Loucy (cell line): ENCODE data around the gene PCDHB5.
A peak's percentile ranks its signal among the peaks of the same experiment; 100 is the strongest.

Source experiments
- EZH2phosphoT487 ChIP-seq: fragments of 200-600 bp; IDR thresholded peaks from 2 replicates; pipeline ENCODE4 v1.6.1; 2018; ENCODE audit warnings: antibody characterized with exemption, mild to moderate bottlenecking, moderate library complexity, borderline replicate concordance
- TF ChIP-seq, protein P1 (sequence below): fragments of 200-600 bp; sonication (generic); conservative IDR thresholded peaks from 2 replicates; pipeline ENCODE4 v1.5.1; 2014; ENCODE audit warnings: mild to moderate bottlenecking, antibody characterized with exemption, low read length

DNA sequence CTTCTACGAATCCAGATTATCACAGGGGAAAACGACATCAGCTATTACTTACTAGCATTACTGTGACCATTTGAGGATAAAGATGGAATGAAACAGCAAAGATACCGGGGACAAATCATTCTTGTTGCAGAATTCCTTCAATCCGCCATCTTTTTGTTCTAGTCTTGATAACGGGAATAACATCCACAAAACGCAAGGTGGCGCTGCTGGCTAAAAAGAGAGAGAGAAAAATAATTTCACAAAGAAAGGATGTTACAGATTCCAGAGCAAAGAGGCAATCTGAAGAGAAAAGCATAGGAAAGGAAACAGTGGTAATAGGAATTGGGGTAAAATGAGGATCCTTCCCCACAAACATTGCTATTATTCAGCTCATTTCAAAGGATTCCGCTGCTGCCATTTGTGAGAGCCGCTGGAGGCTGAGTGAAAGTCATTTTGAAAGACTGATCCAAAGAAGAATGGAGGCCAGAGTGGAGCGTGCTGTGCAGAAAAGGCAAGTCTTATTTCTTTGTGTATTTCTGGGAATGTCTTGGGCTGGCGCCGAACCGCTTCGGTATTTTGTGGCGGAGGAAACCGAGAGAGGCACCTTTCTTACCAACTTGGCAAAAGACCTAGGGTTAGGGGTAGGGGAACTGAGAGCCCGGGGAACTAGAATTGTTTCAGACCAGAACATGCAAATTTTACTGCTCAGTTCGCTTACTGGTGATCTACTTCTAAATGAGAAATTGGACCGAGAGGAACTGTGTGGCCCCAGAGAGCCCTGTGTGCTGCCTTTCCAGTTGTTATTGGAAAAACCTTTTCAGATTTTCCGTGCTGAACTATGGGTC is 37.6 kb downstream of the PCDHB5 start, which contains the start of gene PCDHB7:
- TF ChIP-seq, protein P1, sequence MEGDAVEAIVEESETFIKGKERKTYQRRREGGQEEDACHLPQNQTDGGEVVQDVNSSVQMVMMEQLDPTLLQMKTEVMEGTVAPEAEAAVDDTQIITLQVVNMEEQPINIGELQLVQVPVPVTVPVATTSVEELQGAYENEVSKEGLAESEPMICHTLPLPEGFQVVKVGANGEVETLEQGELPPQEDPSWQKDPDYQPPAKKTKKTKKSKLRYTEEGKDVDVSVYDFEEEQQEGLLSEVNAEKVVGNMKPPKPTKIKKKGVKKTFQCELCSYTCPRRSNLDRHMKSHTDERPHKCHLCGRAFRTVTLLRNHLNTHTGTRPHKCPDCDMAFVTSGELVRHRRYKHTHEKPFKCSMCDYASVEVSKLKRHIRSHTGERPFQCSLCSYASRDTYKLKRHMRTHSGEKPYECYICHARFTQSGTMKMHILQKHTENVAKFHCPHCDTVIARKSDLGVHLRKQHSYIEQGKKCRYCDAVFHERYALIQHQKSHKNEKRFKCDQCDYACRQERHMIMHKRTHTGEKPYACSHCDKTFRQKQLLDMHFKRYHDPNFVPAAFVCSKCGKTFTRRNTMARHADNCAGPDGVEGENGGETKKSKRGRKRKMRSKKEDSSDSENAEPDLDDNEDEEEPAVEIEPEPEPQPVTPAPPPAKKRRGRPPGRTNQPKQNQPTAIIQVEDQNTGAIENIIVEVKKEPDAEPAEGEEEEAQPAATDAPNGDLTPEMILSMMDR, result peak; percentile 43
- no peak for TF ChIP-seq EZH2phosphoT487
